Activated CD8-positive, alpha-beta T cell treated with anti-CD3 and anti-CD28 coated beads for 36 hours (primary cell): ENCODE results near the gene FSTL4. TPM values are rescaled to one million over a fixed set of nuclear protein-coding genes. Genes with fewer than 3 reads are reported as not detected.
A peak's percentile ranks its signal among the peaks of the same experiment; 100 is the strongest.

Experiments used
- ATAC-seq: fragments of 200-7000 bp; cut with Tn5 transposase; one replicate; pipeline ENCODE4 v1.10.0; 2021; ENCODE audit warnings: mild to moderate bottlenecking, moderate library complexity
- CTCF ChIA-PET: fragments of 350-600 bp; sonication (Branson Sonifier 250); formaldehyde crosslinking; loops from one replicate; lab custom pipeline; 2021; ENCODE audit warnings: antibody characterized with exemption; lab: Charles Lee
- POLR2A ChIA-PET: fragments of 350-600 bp; sonication (Branson Sonifier 250); formaldehyde crosslinking; loops from one replicate; lab custom pipeline; 2021; ENCODE audit warnings: antibody characterized with exemption; lab: Charles Lee
- DNase-seq: peaks from one replicate; pipeline ENCODE4 v3.0.0-alpha.2; 2020
- H3K27ac Mint-ChIP-seq: one replicate; pipeline ENCODE4 v1.8.0; 2021; ENCODE audit warnings: mild to moderate bottlenecking, mixed read lengths
- H3K27me3 Mint-ChIP-seq: one replicate; pipeline ENCODE4 v1.8.0; 2021; ENCODE audit warnings: mixed read lengths
- H3K36me3 Mint-ChIP-seq: one replicate; pipeline ENCODE4 v1.8.0; 2021; ENCODE audit warnings: low read depth, mixed read lengths
- H3K4me1 Mint-ChIP-seq: one replicate; pipeline ENCODE4 v1.8.0; 2021; ENCODE audit warnings: low read depth, mixed read lengths
- H3K4me3 Mint-ChIP-seq: one replicate; pipeline ENCODE4 v1.8.0; 2021; ENCODE audit warnings: mild to moderate bottlenecking, moderate library complexity, mixed read lengths
- H3K9me3 Mint-ChIP-seq: one replicate; pipeline ENCODE4 v1.8.0; 2021; ENCODE audit warnings: mixed read lengths
- intact Hi-C: fragments of 100-400 bp; cut with micrococcal nuclease; formaldehyde crosslinking; loops from one replicate; pipeline ENCODE4 v1.10.0; 2022
- total RNA-seq, 2 experiments: library from RNA; stranded (reverse); gene quantifications; one replicate each; pipeline ENCODE4 v1.2.3, GENCODE V29; 2021
- TF ChIP-seq, protein P1 (sequence below): fragments of 200-600 bp; IDR thresholded peaks from one replicate; pipeline ENCODE4 v1.8.0; 2022; ENCODE audit warnings: antibody characterized with exemption, mild to moderate bottlenecking

Gene FSTL4
- total RNA-seq, 2 experiments from 2014 or later: not detected

DNA sequence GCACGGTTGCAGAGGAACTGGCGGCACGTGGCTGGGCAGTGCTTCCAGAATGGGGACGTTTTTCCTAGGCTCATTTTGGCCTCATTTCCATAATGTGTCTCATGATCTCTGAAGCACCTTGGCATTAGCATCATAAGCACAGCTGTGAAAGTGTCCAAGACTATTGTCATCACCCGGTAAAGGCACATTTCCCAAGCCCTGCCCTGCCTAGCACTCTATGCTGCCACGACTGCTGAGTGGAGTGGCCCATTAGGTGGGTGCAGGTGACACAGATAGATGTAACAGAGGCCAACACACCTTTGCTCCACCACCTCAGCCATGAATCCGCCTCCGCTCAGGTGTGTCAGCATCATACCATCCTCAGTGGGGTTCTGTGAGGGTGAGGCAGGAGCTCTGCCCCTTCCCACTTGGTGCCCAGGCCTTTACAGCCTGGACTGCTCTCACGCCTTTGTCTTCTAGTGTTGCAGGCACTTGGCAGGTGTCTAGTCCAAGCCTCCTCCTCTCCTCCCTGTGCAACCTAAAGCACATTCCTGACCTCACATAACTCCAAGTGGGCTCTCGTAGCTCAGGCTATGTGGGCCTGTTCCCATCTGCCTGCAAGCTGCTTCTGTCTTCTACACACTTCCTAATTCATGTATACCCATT lies 213.0 kb downstream of the FSTL4 start:
- no peak for DNase-seq
- Mint-ChIP-seq H3K27me3 (peaks cover 2% of the 10 kb centered on the region), H3K36me3 (no peaks in the 10 kb centered on the region), H3K9me3 (peaks cover 2% of the 10 kb centered on the region), H3K4me3 (no peak overlapping the region), H3K27ac (no peak overlapping the region), H3K4me1 (peaks cover 39% of the 10 kb centered on the region)
- TF ChIP-seq, protein P1, sequence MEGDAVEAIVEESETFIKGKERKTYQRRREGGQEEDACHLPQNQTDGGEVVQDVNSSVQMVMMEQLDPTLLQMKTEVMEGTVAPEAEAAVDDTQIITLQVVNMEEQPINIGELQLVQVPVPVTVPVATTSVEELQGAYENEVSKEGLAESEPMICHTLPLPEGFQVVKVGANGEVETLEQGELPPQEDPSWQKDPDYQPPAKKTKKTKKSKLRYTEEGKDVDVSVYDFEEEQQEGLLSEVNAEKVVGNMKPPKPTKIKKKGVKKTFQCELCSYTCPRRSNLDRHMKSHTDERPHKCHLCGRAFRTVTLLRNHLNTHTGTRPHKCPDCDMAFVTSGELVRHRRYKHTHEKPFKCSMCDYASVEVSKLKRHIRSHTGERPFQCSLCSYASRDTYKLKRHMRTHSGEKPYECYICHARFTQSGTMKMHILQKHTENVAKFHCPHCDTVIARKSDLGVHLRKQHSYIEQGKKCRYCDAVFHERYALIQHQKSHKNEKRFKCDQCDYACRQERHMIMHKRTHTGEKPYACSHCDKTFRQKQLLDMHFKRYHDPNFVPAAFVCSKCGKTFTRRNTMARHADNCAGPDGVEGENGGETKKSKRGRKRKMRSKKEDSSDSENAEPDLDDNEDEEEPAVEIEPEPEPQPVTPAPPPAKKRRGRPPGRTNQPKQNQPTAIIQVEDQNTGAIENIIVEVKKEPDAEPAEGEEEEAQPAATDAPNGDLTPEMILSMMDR: no peak
- CTCF ChIA-PET: interaction anchor here (1.1 to 6.7 kb wide), 2 partner anchors 25 to 214 kb away, joined by 3 to 45 read pairs; no protein-coding TSS in a partner anchor
- ATAC-seq: no peak
- POLR2A ChIA-PET: interaction anchor here (1.0 kb wide), 1 partner anchor 9 kb away, joined by 3 read pairs; no protein-coding TSS in a partner anchor
- intact Hi-C loops: no loop called here

DNA sequence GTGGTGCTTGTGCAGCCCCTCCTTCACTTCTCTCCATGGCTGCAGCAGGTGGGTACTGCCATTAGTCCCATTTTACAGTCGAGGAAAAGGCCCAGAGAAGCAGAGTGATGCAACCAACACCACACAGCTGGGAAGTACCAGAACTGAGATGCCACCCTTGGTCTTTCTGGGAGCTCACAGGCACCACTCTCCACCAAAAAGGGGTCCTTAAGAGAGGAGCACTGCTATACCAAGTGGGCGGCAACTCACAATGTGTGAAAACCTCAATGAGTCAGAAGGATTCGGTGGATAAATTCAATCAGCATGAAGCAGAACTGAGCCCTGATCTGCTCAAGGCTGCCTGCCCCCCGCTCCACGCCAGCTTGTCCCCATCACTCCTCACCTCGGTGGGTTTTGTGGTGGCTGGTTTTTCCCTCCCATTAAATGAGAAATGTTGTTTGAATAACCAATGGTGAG lies 213.7 kb downstream of the FSTL4 start:
- DNase-seq: peak; percentile 91

DNA sequence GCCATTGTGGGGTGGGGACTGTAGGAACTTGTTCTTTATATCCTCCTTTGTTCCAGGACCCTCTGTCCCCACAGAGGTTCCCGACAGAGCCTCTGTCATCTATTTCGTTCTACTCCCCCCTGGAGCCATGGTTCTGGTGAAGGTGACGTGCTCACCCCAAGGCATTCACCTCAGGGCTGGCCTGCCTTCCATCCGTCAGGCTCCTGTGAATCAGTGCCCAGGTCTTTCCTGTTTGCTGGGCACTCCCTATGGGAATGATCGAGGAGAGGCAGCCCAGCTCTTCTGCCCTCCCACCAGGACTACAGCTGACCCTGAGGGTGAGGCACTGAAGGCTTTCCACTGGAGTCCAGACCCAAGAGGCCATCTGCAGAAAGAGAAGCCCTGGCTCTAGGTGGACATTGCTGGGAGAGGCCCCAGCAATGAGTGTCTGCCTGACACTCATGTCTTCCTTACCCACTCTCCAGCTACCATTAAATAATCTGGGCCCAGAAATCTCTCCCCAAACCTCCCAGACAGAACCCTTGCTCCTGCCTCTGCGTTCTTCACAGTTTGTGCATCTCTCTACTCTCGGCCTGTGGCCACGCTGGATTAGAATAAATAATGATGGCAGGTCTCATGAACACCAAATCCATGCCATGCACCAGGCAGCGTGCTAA lies 214.2 kb downstream of the FSTL4 start:
- ChIA-PET POLR2A (interaction anchor here (1.0 kb wide), 1 partner anchor 8 kb away, joined by 3 read pairs; no protein-coding TSS in a partner anchor), CTCF (interaction anchor here (1.1 to 6.7 kb wide), 3 partner anchors 26 to 472 kb away, joined by 3 to 45 read pairs (median 3); no protein-coding TSS in a partner anchor)
- ATAC-seq (peak; percentile 5), DNase-seq (no peak)
- peaks cover 2% of the 10 kb centered on the region for H3K9me3 Mint-ChIP-seq
- H3K4me1 Mint-ChIP-seq: peaks cover 39% of the 10 kb centered on the region
- no peak overlapping the region for H3K4me3 Mint-ChIP-seq
- no peaks in the 10 kb centered on the region for H3K36me3 Mint-ChIP-seq
- intact Hi-C loops: no loop called here
- H3K27me3 Mint-ChIP-seq: peaks cover 2% of the 10 kb centered on the region
- H3K27ac Mint-ChIP-seq: peak overlapping the region; percentile 63
- TF ChIP-seq, protein P1: no peak

More for the DNA sequence above, 213.7 kb downstream of the FSTL4 start:
- peak; percentile 95 for ATAC-seq
- Mint-ChIP-seq H3K27ac (peak overlapping the region; percentile 63), H3K27me3 (peaks cover 2% of the 10 kb centered on the region), H3K4me1 (peaks cover 39% of the 10 kb centered on the region), H3K9me3 (peaks cover 2% of the 10 kb centered on the region), H3K36me3 (no peaks in the 10 kb centered on the region), H3K4me3 (no peak overlapping the region)
- TF ChIP-seq, protein P1: no peak
- POLR2A ChIA-PET: interaction anchor here (1.0 kb wide), 1 partner anchor 9 kb away, joined by 3 read pairs; no protein-coding TSS in a partner anchor
- CTCF ChIA-PET: interaction anchor here (1.1 to 6.7 kb wide), 2 partner anchors 26 to 214 kb away, joined by 3 to 45 read pairs; no protein-coding TSS in a partner anchor
- intact Hi-C loops: no loop called here

DNA sequence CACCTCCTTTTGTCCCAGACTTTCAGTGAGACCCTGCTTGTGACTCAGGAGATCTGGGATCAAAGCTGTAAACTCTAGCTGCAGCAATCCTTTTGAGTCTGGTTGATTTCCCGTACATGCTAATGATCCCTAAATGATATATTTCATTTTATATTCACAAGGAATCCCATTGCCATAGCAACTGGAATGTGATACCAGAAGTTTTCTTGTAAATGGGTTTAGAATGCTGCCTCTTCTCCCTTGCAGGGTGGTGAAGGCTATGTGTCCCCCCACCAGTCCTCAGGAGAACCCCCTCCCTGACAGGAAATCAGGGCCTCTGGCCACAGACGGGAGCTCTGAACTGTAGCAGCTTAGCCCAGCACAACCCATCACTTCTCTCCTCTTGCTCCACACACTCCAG lies 215.0 kb downstream of the FSTL4 start:
- CTCF ChIA-PET: interaction anchor here (0.8 to 6.7 kb wide), 4 partner anchors 10 to 472 kb away, joined by 3 to 45 read pairs (median 3); no protein-coding TSS in a partner anchor
- Mint-ChIP-seq H3K36me3 (no peaks in the 10 kb centered on the region), H3K4me1 (peaks cover 39% of the 10 kb centered on the region), H3K27ac (no peak overlapping the region), H3K9me3 (peaks cover 2% of the 10 kb centered on the region), H3K27me3 (peaks cover 2% of the 10 kb centered on the region), H3K4me3 (no peak overlapping the region)
- DNase-seq: no peak
- TF ChIP-seq, protein P1: no peak
- POLR2A ChIA-PET: no interaction called here
- ATAC-seq: no peak
- intact Hi-C loops: no loop called here
